H9 (cell line): ENCODE results near the gene MMP2. TPM values are rescaled to one million over a fixed set of nuclear protein-coding genes. Genes with fewer than 3 reads are reported as not detected.

Experiments
- DNase-seq: peaks from one replicate; pipeline ENCODE4 v3.0.0-alpha.2; 2017
- H2AFZ ChIP-seq: one replicate; pipeline ENCODE4 v1.6.1; 2013; ENCODE audit warnings: mild to moderate bottlenecking, low read length, control low read depth, moderate library complexity
- H2AK5ac ChIP-seq: 2 replicates; pipeline ENCODE4 v1.6.1; 2013; ENCODE audit warnings: low read length, control low read depth, mixed read lengths; ENCODE audit not compliant: insufficient read length
- H2BK120ac ChIP-seq: one replicate; pipeline ENCODE4 v1.6.1; 2013; ENCODE audit warnings: low read depth, mild to moderate bottlenecking, low read length, control low read depth, inconsistent platforms; ENCODE audit not compliant: poor library complexity, severe bottlenecking
- H2BK12ac ChIP-seq: 2 replicates; pipeline ENCODE4 v1.6.1; 2013; ENCODE audit warnings: low read length, control low read depth, mixed read lengths, low read depth; ENCODE audit not compliant: insufficient read length
- H2BK15ac ChIP-seq: 2 replicates; pipeline ENCODE4 v1.6.1; 2013; ENCODE audit warnings: low read depth, low read length, control low read depth
- H2BK20ac ChIP-seq: one replicate; pipeline ENCODE4 v1.6.1; 2013; ENCODE audit warnings: low read depth, mild to moderate bottlenecking, low read length, control low read depth, inconsistent platforms; ENCODE audit not compliant: poor library complexity, severe bottlenecking
- H2BK5ac ChIP-seq: 2 replicates; pipeline ENCODE4 v1.6.1; 2013; ENCODE audit warnings: low read length, control low read depth, mixed read lengths; ENCODE audit not compliant: insufficient read length
- H3K14ac ChIP-seq: 2 replicates; pipeline ENCODE4 v1.6.1; 2013; ENCODE audit warnings: low read length, control low read depth; ENCODE audit not compliant: insufficient read depth
- H3K18ac ChIP-seq: 2 replicates; pipeline ENCODE4 v1.6.1; 2013; ENCODE audit warnings: low read depth, mild to moderate bottlenecking, mixed read lengths, low read length, control low read depth; ENCODE audit not compliant: insufficient read length
- H3K23ac ChIP-seq: 2 replicates; pipeline ENCODE4 v1.6.1; 2013; ENCODE audit warnings: low read length, control low read depth, mixed read lengths, low read depth; ENCODE audit not compliant: insufficient read length
- H3K23me2 ChIP-seq: 2 replicates; pipeline ENCODE4 v1.6.1; 2013; ENCODE audit warnings: low read depth, mild to moderate bottlenecking, mixed read lengths, low read length, control low read depth; ENCODE audit not compliant: insufficient read length, poor library complexity, severe bottlenecking
- H3K27ac ChIP-seq: 2 replicates; pipeline ENCODE4 v1.5.1; 2013; ENCODE audit warnings: low read length, control low read depth, mixed read lengths, low read depth; ENCODE audit not compliant: insufficient read length
- H3K27me3 ChIP-seq: 2 replicates; pipeline ENCODE4 v1.6.1; 2013; ENCODE audit warnings: low read length, control low read depth, inconsistent platforms; ENCODE audit not compliant: insufficient read depth
- H3K4ac ChIP-seq: 2 replicates; pipeline ENCODE4 v1.6.1; 2013; ENCODE audit warnings: low read depth, mild to moderate bottlenecking, control low read depth, inconsistent platforms, low read length, moderate library complexity
- H3K4me1 ChIP-seq: 2 replicates; pipeline ENCODE4 v1.6.1; 2013; ENCODE audit warnings: low read length, control low read depth, inconsistent platforms; ENCODE audit not compliant: insufficient read depth
- H3K4me2 ChIP-seq: 2 replicates; pipeline ENCODE4 v1.6.1; 2013; ENCODE audit warnings: low read length, control low read depth, mixed read lengths; ENCODE audit not compliant: insufficient read length, insufficient read depth
- H3K56ac ChIP-seq: 2 replicates; pipeline ENCODE4 v1.6.1; 2013; ENCODE audit warnings: low read depth, mild to moderate bottlenecking, mixed read lengths, low read length, control low read depth; ENCODE audit not compliant: insufficient read length
- H3K79me1 ChIP-seq: 2 replicates; pipeline ENCODE4 v1.6.1; 2013; ENCODE audit warnings: low read depth, mild to moderate bottlenecking, moderate library complexity, low read length, control low read depth, inconsistent platforms; ENCODE audit not compliant: insufficient read depth, poor library complexity, severe bottlenecking
- H3K79me2 ChIP-seq: 2 replicates; pipeline ENCODE4 v1.6.1; 2013; ENCODE audit warnings: low read length, control low read depth, inconsistent platforms; ENCODE audit not compliant: insufficient read depth
- H3K9ac ChIP-seq: 2 replicates; pipeline ENCODE4 v1.6.1; 2013; ENCODE audit warnings: low read length, control low read depth, mixed read lengths; ENCODE audit not compliant: insufficient read length; ENCODE audit errors: extremely low read depth
- H3K9me3 ChIP-seq: one replicate; pipeline ENCODE4 v1.6.1; 2013; ENCODE audit warnings: low read depth, low read length, inconsistent platforms; ENCODE audit not compliant: control insufficient read depth
- H3T11ph ChIP-seq: one replicate; pipeline ENCODE4 v1.6.1; 2013; ENCODE audit warnings: mild to moderate bottlenecking, low read length, control low read depth, inconsistent platforms
- H4K20me1 ChIP-seq: one replicate; pipeline ENCODE4 v1.6.1; 2013; ENCODE audit not compliant: control insufficient read depth, insufficient read length, insufficient read depth
- H4K5ac ChIP-seq: 2 replicates; pipeline ENCODE4 v1.6.1; 2013; ENCODE audit warnings: low read depth, mild to moderate bottlenecking, mixed read lengths, low read length, control low read depth; ENCODE audit not compliant: insufficient read length
- H4K8ac ChIP-seq: replicated peaks from 2 replicates; pipeline ENCODE4 v1.6.1; 2013; ENCODE audit warnings: low read length, control low read depth, mixed read lengths, low read depth; ENCODE audit not compliant: insufficient read length
- H4K91ac ChIP-seq: 2 replicates; pipeline ENCODE4 v1.6.1; 2013; ENCODE audit warnings: low read depth, mild to moderate bottlenecking, moderate library complexity, mixed read lengths, low read length, control low read depth; ENCODE audit not compliant: insufficient read length
- H3K27ac Mint-ChIP-seq, 3 experiments: 2 replicates in 2 of 3; 3 replicates in 1 of 3; pipeline ENCODE4 v1.8.0; 2020 to 2021; ENCODE audit warnings: mixed read lengths in 3 of 3, mild to moderate bottlenecking in 1 of 3, moderate library complexity in 1 of 3
- H3K27me3 Mint-ChIP-seq: 2 replicates; pipeline ENCODE4 v1.8.0; 2021; ENCODE audit warnings: low read depth, mild to moderate bottlenecking, moderate library complexity, mixed read lengths
- H3K36me3 Mint-ChIP-seq, 3 experiments: 2 replicates in 2 of 3; 3 replicates in 1 of 3; pipeline ENCODE4 v1.8.0; 2020 to 2021; ENCODE audit warnings: low read depth in 3 of 3, mixed read lengths in 3 of 3; ENCODE audit not compliant: insufficient read depth in 1 of 3
- H3K4me1 Mint-ChIP-seq, 2 experiments: 2 replicates each; pipeline ENCODE4 v1.8.0; 2020; ENCODE audit warnings: mixed read lengths in 2 of 2
- H3K4me3 Mint-ChIP-seq, 2 experiments: 2 replicates in 1 of 2; 3 replicates in 1 of 2; pipeline ENCODE4 v1.8.0; 2020 to 2021; ENCODE audit warnings: mild to moderate bottlenecking in 2 of 2, mixed read lengths in 2 of 2, moderate library complexity in 1 of 2
- H3K9me3 Mint-ChIP-seq, 2 experiments: 2 replicates in 1 of 2; 3 replicates in 1 of 2; pipeline ENCODE4 v1.8.0; 2020; ENCODE audit warnings: mild to moderate bottlenecking in 2 of 2, mixed read lengths in 2 of 2, moderate library complexity in 1 of 2
- WGBS: extraction: QIAGEN DNeasy Blood & Tissue Kit; methylation state at CpG from one replicate; pipeline ENCODE4 v1.1.7; 2013; ENCODE audit warnings: missing lambda C conversion rate, low lambda C conversion rate, mixed read lengths; ENCODE audit not compliant: insufficient read length; ENCODE audit errors: extremely low coverage; 5-methylcytosine and 5-hydroxymethylcytosine counted together
- total RNA-seq: library from RNA; stranded (reverse); gene quantifications from 2 replicates; pipeline ENCODE4 v1.2.1, GENCODE V29; 2021
- TF ChIP-seq, protein P1 (sequence below): fragments of 200-600 bp; sonication (generic); conservative IDR thresholded peaks from 3 replicates; pipeline ENCODE4 v1.8.0; 2021; ENCODE audit warnings: antibody characterized with exemption, mild to moderate bottlenecking

The MMP2 gene
- total RNA-seq, 1 experiment from 2014 or later: 23.1 TPM

DNA sequence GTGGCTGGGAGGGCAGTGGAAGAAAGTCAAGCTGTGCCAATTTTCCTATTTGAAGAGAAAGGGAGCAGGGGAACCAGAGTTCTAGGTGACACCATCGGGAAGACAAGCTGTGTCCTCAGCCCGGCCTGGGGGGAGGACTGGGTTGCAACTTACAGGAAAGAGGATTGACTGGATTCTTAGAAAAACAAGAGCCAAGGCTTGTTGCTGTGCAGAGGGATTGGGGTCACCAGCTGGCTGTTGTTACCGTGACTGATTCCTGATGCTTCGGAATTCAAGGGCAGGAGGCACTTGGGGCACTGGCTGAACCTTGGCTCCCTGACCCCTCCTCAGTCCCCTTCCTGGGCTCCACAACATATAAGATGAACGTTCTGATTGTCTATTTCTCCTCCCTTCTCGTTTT lies 16.8 kb upstream of the MMP2 start:
- H3K4me3 Mint-ChIP-seq: no peak overlapping the region
- Histone ChIP-seq H4K8ac (no peak overlapping the region), H2BK20ac (no peak overlapping the region), H3K79me1 (no peaks in the 10 kb centered on the region), H3K9me3 (no peaks in the 10 kb centered on the region), H2AK5ac (no peak overlapping the region), H2BK12ac (no peak overlapping the region), H3K23me2 (no peaks in the 10 kb centered on the region), H4K91ac (no peak overlapping the region), H3K9ac (no peak overlapping the region), H3K14ac (no peak overlapping the region), H2BK5ac (no peak overlapping the region), H4K5ac (no peak overlapping the region), H3K4me2 (no peak overlapping the region), H2AFZ (no peak overlapping the region), H3K23ac (no peak overlapping the region), H3K79me2 (no peaks in the 10 kb centered on the region), H3T11ph (no peak overlapping the region), H3K27ac (no peak overlapping the region), H3K18ac (no peak overlapping the region), H2BK15ac (no peak overlapping the region), H2BK120ac (no peak overlapping the region), H3K4me1 (no peaks in the 10 kb centered on the region), H4K20me1 (no peaks in the 10 kb centered on the region), H3K56ac (no peak overlapping the region), H3K27me3 (no peaks in the 10 kb centered on the region), H3K4ac (no peak overlapping the region)
- H3K27ac Mint-ChIP-seq: no peak overlapping the region
- no CpG with 5 or more reads among the region's 6 CpGs for WGBS
- no peaks in the 10 kb centered on the region for H3K36me3 Mint-ChIP-seq
- H3K9me3 Mint-ChIP-seq: no peaks in the 10 kb centered on the region; a peak in 1 of 5 replicates
- H3K4me1 Mint-ChIP-seq: peaks cover 5% of the 10 kb centered on the region in 2 experiments; a peak in 2 of 4 replicates
- TF ChIP-seq, protein P1, sequence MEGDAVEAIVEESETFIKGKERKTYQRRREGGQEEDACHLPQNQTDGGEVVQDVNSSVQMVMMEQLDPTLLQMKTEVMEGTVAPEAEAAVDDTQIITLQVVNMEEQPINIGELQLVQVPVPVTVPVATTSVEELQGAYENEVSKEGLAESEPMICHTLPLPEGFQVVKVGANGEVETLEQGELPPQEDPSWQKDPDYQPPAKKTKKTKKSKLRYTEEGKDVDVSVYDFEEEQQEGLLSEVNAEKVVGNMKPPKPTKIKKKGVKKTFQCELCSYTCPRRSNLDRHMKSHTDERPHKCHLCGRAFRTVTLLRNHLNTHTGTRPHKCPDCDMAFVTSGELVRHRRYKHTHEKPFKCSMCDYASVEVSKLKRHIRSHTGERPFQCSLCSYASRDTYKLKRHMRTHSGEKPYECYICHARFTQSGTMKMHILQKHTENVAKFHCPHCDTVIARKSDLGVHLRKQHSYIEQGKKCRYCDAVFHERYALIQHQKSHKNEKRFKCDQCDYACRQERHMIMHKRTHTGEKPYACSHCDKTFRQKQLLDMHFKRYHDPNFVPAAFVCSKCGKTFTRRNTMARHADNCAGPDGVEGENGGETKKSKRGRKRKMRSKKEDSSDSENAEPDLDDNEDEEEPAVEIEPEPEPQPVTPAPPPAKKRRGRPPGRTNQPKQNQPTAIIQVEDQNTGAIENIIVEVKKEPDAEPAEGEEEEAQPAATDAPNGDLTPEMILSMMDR: no peak
- H3K27me3 Mint-ChIP-seq: peaks cover 16% of the 10 kb centered on the region
- no peak for DNase-seq
